Cortex of kidney (tissue), 1 donor: Measurements from ENCODE around the gene BST1.

ENCODE experiments used
- DNase-seq: peaks from one replicate; lab custom pipeline; 2025; lab: John Stamatoyannopoulos, UW

The BST1 gene

DNA sequence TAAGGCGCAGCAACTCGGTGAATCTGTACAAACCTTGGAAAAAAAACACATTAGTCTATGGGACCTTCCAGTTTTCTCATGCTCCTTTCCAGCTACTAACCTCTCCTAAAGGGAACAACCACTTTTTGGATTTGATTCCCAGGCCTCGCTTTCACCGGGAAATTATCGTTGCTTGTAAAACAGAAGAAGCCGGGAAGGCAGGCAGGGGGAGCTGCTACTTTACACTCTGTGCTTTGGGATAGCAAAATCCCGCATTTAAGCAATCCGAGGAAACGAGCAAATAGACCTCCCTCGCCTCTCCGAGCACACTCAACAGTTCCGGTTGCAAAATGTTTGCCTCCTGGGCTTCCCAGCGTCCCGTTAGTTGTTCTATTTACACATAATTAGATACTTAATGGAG is 76.4 kb downstream of the BST1 start:
- no peak for DNase-seq

DNA sequence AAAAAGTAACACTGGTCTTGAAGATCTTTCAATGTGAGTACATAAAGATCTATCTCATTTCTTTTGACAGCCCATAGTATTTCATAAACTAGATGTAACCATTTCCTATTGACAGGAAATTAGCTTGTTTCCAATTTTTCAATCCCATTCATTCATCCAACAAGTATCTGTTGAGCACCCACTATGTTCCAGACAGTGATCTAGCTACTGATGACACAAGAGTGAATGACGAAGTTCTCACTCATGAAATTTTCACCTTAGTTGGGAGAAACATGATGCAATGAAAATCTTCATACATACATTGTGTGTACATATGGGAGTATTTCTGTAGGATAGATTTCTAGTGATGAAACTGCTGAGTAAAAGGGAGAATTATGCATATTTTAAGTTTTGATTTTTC is 76.9 kb downstream of the BST1 start:
- no peak for DNase-seq

DNA sequence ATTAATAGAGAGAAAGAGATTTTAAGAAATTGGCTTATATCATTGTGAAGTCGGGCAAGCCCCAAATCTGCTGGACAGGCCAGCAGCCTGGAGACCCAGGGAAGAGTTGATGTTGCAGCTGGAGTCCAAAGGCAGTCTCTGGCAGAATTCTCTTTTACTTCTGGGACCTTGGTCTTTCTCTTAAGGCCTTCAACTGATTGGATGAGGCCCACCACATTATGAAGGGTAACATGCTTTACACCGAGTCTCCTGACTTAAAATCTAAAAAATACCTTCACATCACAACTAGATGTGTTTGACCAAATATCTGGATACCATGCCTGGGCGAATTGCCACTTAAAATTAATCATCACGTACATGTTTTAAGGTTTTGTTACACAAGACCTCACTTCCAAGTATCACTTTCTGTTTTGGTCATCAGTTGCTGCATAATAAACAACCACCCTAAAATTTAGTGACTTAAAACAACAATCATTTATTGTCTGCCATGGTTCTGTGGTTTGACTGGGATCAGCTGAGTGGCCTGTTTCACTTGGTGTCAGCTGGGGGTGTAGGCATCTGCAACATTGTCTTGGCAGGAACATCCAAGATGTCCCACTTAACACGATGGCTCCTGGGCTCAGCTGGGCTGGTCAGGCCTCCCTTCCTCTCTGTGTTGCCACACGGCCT is 78.7 kb downstream of the BST1 start:
- no peak for DNase-seq
